Measurements from ENCODE around the gene MTMR1.
A peak's percentile ranks its signal among the peaks of the same experiment; 100 is the strongest.

Gene MTMR1

GRCh38 chrX:150696866-150697265, 3.7 kb downstream of the MTMR1 start:
- Histone ChIP-seq H3K4me3 (ENCODE audit: low read depth, low read length) (no peak overlapping the region), H2AFZ (ENCODE audit: low read length, unreplicated experiment) (no peak overlapping the region), H3K27ac (ENCODE audit: low read depth, low read length) (no peak overlapping the region), H3K79me2 (ENCODE audit: control insufficient read depth, insufficient read depth, low read length, unreplicated experiment) (peaks cover 20% of the 10 kb centered on the region), H3K36me3 (ENCODE audit: insufficient read depth, low read length) (no peaks in the 10 kb centered on the region), H3K27me3 (ENCODE audit: insufficient read depth, low read length) (no peaks in the 10 kb centered on the region), H3K4me1 (ENCODE audit: control insufficient read depth, insufficient read depth, low read length, unreplicated experiment) (peaks cover 12% of the 10 kb centered on the region)

DNA sequence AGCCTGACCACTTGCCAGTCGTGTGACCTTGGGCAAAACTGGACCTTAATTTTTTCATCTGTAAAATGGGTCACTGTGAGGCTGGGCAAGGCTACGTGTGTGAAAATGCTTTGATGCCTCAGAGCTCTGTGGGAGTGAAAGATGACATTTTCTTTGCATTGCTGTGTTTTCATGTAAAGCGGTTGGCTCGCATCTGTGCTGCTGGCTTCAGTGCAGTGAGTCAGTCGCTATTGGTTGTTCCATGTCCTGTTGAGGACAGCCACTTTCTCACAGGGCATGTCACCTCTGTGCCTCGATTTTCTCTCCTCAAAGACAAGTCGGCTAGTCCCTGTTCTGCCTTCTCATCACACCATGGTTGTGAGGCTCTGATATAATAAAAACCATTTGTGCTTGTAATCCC, 4.4 kb downstream of the MTMR1 start:
- Histone ChIP-seq H3K36me3 (ENCODE audit: insufficient read depth, low read length) (no peaks in the 10 kb centered on the region), H2AFZ (ENCODE audit: low read length, unreplicated experiment) (no peak overlapping the region), H3K4me1 (ENCODE audit: control insufficient read depth, insufficient read depth, low read length, unreplicated experiment) (peaks cover 5% of the 10 kb centered on the region), H3K79me2 (ENCODE audit: control insufficient read depth, insufficient read depth, low read length, unreplicated experiment) (peaks cover 18% of the 10 kb centered on the region), H3K4me3 (ENCODE audit: low read depth, low read length) (no peak overlapping the region), H3K27ac (ENCODE audit: low read depth, low read length) (no peak overlapping the region), H3K27me3 (ENCODE audit: insufficient read depth, low read length) (no peaks in the 10 kb centered on the region)

- peaks cover 18% of the 10 kb centered on the region for H3K4me1 ChIP-seq (ENCODE audit: control insufficient read depth, insufficient read depth, low read length, unreplicated experiment)
- no peaks in the 10 kb centered on the region for H3K36me3 ChIP-seq (ENCODE audit: insufficient read depth, low read length)
- peaks cover 18% of the 10 kb centered on the region for H3K79me2 ChIP-seq (ENCODE audit: control insufficient read depth, insufficient read depth, low read length, unreplicated experiment)
- no peak overlapping the region for H2AFZ ChIP-seq (ENCODE audit: low read length, unreplicated experiment)
- no peaks in the 10 kb centered on the region for H3K27me3 ChIP-seq (ENCODE audit: insufficient read depth, low read length)
- no peak overlapping the region for H3K27ac ChIP-seq (ENCODE audit: low read depth, low read length)
- no peak overlapping the region for H3K4me3 ChIP-seq (ENCODE audit: low read depth, low read length)
These were observed 5.8 kb downstream of the MTMR1 start for GRCh38 chrX:150698981-150699380.

DNA sequence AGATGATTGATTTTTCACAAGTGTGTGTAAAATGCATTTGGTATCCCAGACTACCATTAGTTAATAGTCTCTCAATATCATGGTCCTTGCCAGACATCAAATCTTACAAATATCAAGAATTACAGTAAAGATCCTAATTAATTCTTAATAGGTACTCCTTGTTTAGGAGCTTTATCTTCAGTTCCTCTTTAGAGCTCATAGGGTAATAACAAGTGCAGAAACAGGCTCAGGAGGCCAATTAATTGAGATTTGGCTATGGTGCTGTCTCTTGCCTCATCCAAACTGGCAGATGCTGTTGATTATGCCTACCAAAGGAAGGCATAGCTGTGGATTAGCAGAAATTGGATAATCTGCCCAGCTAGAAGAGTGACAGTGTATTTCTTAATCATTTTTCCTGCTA, 6.9 kb downstream of the MTMR1 start:
- H3K27ac ChIP-seq (ENCODE audit: low read depth, low read length) = no peak overlapping the region
- peaks cover 21% of the 10 kb centered on the region for H3K4me1 ChIP-seq (ENCODE audit: control insufficient read depth, insufficient read depth, low read length, unreplicated experiment)
- no peak overlapping the region for H3K4me3 ChIP-seq (ENCODE audit: low read depth, low read length)
- no peak overlapping the region for H2AFZ ChIP-seq (ENCODE audit: low read length, unreplicated experiment)
- peaks cover 16% of the 10 kb centered on the region for H3K79me2 ChIP-seq (ENCODE audit: control insufficient read depth, insufficient read depth, low read length, unreplicated experiment)
- no peaks in the 10 kb centered on the region for H3K27me3 ChIP-seq (ENCODE audit: insufficient read depth, low read length)
- no peaks in the 10 kb centered on the region for H3K36me3 ChIP-seq (ENCODE audit: insufficient read depth, low read length)

DNA sequence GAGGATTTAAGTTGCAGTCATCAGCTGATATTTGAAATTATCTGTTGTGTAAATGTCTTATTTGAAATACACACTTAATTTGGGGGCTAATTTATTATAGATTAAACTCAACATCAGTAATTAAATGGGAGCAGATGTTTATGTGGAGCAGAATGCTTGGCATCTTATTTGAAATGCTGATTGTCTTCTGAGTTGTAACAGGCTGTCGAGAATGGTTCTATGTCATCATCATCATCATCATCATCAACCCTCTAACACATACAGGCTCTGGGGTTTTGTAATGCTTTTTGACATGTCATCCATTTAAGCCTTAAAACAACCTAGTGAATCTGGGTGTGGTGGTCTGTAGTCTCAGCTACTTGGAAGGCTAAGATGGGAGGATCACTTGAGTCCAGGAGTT, 8.2 kb downstream of the MTMR1 start:
- peaks cover 12% of the 10 kb centered on the region for H3K79me2 ChIP-seq (ENCODE audit: control insufficient read depth, insufficient read depth, low read length, unreplicated experiment)
- H3K36me3 ChIP-seq (ENCODE audit: insufficient read depth, low read length) = no peaks in the 10 kb centered on the region
- H3K4me3 ChIP-seq (ENCODE audit: low read depth, low read length) = no peak overlapping the region
- peaks cover 21% of the 10 kb centered on the region for H3K4me1 ChIP-seq (ENCODE audit: control insufficient read depth, insufficient read depth, low read length, unreplicated experiment)
- no peak overlapping the region for H2AFZ ChIP-seq (ENCODE audit: low read length, unreplicated experiment)
- no peak overlapping the region for H3K27ac ChIP-seq (ENCODE audit: low read depth, low read length)
- no peaks in the 10 kb centered on the region for H3K27me3 ChIP-seq (ENCODE audit: insufficient read depth, low read length)

- Histone ChIP-seq H3K4me3 (ENCODE audit: low read depth, low read length) (0 out of 2 replicates have a peak overlapping the region, but pooled peaks have one; percentile 3), H3K79me2 (ENCODE audit: control insufficient read depth, insufficient read depth, low read length, unreplicated experiment) (peaks cover 3% of the 10 kb centered on the region), H3K27me3 (ENCODE audit: insufficient read depth, low read length) (no peaks in the 10 kb centered on the region), H2AFZ (ENCODE audit: low read length, unreplicated experiment) (no peak overlapping the region), H3K36me3 (ENCODE audit: insufficient read depth, low read length) (no peaks in the 10 kb centered on the region), H3K4me1 (ENCODE audit: control insufficient read depth, insufficient read depth, low read length, unreplicated experiment) (peaks cover 21% of the 10 kb centered on the region), H3K27ac (ENCODE audit: low read depth, low read length) (peak overlapping the region; percentile 94)
These were observed 9.9 kb downstream of the MTMR1 start for GRCh38 chrX:150702966-150703694.

GRCh38 chrX:150703695-150703974, 10.4 kb downstream of the MTMR1 start:
- H3K27ac ChIP-seq (ENCODE audit: low read depth, low read length) = peak overlapping the region; percentile 94

GRCh38 chrX:150704030-150704613, 10.9 kb downstream of the MTMR1 start:
- Histone ChIP-seq H3K79me2 (ENCODE audit: control insufficient read depth, insufficient read depth, low read length, unreplicated experiment) (peaks cover 3% of the 10 kb centered on the region), H2AFZ (ENCODE audit: low read length, unreplicated experiment) (no peak overlapping the region), H3K27ac (ENCODE audit: low read depth, low read length) (peak overlapping the region; percentile 94), H3K27me3 (ENCODE audit: insufficient read depth, low read length) (no peaks in the 10 kb centered on the region), H3K4me1 (ENCODE audit: control insufficient read depth, insufficient read depth, low read length, unreplicated experiment) (peaks cover 21% of the 10 kb centered on the region), H3K4me3 (ENCODE audit: low read depth, low read length) (no peak overlapping the region), H3K36me3 (ENCODE audit: insufficient read depth, low read length) (no peaks in the 10 kb centered on the region)

More at GRCh38 chrX:150703695-150703974, 10.4 kb downstream of the MTMR1 start:
- Histone ChIP-seq H3K79me2 (ENCODE audit: control insufficient read depth, insufficient read depth, low read length, unreplicated experiment) (peaks cover 3% of the 10 kb centered on the region), H2AFZ (ENCODE audit: low read length, unreplicated experiment) (no peak overlapping the region), H3K36me3 (ENCODE audit: insufficient read depth, low read length) (no peaks in the 10 kb centered on the region), H3K27me3 (ENCODE audit: insufficient read depth, low read length) (no peaks in the 10 kb centered on the region), H3K4me3 (ENCODE audit: low read depth, low read length) (no peak overlapping the region), H3K4me1 (ENCODE audit: control insufficient read depth, insufficient read depth, low read length, unreplicated experiment) (peaks cover 21% of the 10 kb centered on the region)

DNA sequence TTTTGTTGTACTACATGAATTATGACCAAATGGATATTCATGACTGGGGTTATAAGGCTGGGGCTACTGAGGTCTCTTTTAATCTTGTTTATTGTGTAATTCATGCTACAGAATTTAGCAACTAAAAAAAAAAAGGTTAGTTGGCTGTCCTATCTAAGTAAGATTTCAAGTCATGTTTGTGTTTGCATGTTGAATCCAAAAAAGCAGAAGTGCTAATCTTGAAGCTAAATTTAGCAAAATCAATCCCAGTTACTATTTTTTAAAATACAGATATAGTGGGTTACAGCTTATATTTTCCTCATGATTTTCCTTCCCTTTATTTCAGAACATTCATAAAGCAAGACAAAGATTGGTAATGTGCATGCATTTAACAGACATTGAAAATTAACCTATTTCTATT, 19.4 kb downstream of the MTMR1 start:
- Histone ChIP-seq H3K36me3 (ENCODE audit: insufficient read depth, low read length) (no peaks in the 10 kb centered on the region), H3K79me2 (ENCODE audit: control insufficient read depth, insufficient read depth, low read length, unreplicated experiment) (peaks cover 7% of the 10 kb centered on the region), H2AFZ (ENCODE audit: low read length, unreplicated experiment) (no peak overlapping the region), H3K27me3 (ENCODE audit: insufficient read depth, low read length) (no peaks in the 10 kb centered on the region), H3K27ac (ENCODE audit: low read depth, low read length) (no peak overlapping the region), H3K4me1 (ENCODE audit: control insufficient read depth, insufficient read depth, low read length, unreplicated experiment) (peaks cover 8% of the 10 kb centered on the region), H3K4me3 (ENCODE audit: low read depth, low read length) (no peak overlapping the region)

DNA sequence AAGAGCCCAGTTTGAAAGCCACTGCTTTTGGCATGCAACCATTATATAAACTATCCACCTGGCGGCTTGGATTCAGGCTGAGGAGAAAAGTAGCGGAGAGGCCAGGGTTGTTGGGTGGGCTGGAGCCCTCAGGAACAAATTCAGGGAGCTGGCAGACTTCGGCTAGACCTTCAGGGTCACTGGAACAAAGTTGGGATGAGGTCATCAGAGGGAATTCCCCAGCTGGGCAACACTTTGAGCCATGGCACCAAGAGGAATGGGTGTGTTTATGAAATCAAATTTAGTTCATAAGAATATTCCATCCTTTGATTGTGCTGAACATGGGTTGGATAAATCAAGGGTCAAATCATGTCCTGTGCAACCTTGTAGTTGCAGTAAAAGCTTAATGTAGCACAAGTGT, 22.0 kb downstream of the MTMR1 start:
- no peaks in the 10 kb centered on the region for H3K36me3 ChIP-seq (ENCODE audit: insufficient read depth, low read length)
- peaks cover 7% of the 10 kb centered on the region for H3K79me2 ChIP-seq (ENCODE audit: control insufficient read depth, insufficient read depth, low read length, unreplicated experiment)
- H3K4me3 ChIP-seq (ENCODE audit: low read depth, low read length) = no peak overlapping the region
- peaks cover 8% of the 10 kb centered on the region for H3K4me1 ChIP-seq (ENCODE audit: control insufficient read depth, insufficient read depth, low read length, unreplicated experiment)
- no peak overlapping the region for H3K27ac ChIP-seq (ENCODE audit: low read depth, low read length)
- no peaks in the 10 kb centered on the region for H3K27me3 ChIP-seq (ENCODE audit: insufficient read depth, low read length)
- H2AFZ ChIP-seq (ENCODE audit: low read length, unreplicated experiment) = no peak overlapping the region

DNA sequence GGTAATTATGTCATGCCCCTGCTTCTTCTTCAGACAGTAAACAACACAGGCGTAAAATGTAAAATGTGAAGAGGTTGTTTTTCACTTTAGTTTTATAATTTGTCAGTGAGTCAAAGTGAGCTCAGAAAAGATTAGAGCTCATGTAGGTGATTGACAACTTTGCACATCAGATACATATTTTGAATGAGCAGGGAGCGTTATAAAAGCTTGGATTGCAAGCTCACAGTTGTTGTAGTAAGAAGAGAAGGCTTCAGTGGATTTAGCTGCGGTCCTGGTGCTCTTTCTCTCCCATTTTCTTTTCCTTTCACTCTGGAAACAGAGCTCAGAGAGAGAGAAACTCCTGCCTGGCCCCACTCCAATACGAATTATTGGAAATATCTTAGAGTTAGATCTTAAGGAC, 26.4 kb downstream of the MTMR1 start:
- H3K79me2 ChIP-seq (ENCODE audit: control insufficient read depth, insufficient read depth, low read length, unreplicated experiment) = peaks cover 6% of the 10 kb centered on the region
- H2AFZ ChIP-seq (ENCODE audit: low read length, unreplicated experiment) = no peak overlapping the region

More for the DNA sequence above, 26.4 kb downstream of the MTMR1 start:
- no peaks in the 10 kb centered on the region for H3K27me3 ChIP-seq (ENCODE audit: insufficient read depth, low read length)
- peaks cover 8% of the 10 kb centered on the region for H3K4me1 ChIP-seq (ENCODE audit: control insufficient read depth, insufficient read depth, low read length, unreplicated experiment)
- H3K27ac ChIP-seq (ENCODE audit: low read depth, low read length) = no peak overlapping the region
- H3K36me3 ChIP-seq (ENCODE audit: insufficient read depth, low read length) = no peaks in the 10 kb centered on the region
- no peak overlapping the region for H3K4me3 ChIP-seq (ENCODE audit: low read depth, low read length)

All from ACC112 (cell line).